EL (cell line): ENCODE data around the gene RASGRP1.
A peak's percentile ranks its signal among the peaks of the same experiment; 100 is the strongest.

Experiments used
- DNase-seq: peaks from one replicate; pipeline ENCODE4 v3.0.0-alpha.2; 2016

RASGRP1 gene

DNA sequence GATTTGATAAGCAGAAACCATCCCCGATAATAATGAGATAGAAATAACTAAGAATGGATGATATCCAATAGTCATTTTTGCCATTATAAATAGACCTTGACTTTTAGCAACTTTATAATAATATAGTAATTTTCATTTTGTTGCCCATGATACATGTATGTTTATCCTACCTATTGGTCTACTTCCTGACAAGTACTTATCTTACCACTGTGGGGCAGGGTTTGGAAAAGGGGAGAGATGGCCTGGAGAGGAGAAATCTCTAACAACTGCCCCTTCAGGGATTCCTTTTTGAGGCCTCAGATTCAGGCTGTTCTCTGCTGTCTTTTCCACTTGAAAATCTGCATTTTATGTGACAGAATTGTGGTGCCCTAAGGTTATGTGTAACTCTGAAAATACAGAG, 68.5 kb downstream of the RASGRP1 start:
- no peak for DNase-seq

DNA sequence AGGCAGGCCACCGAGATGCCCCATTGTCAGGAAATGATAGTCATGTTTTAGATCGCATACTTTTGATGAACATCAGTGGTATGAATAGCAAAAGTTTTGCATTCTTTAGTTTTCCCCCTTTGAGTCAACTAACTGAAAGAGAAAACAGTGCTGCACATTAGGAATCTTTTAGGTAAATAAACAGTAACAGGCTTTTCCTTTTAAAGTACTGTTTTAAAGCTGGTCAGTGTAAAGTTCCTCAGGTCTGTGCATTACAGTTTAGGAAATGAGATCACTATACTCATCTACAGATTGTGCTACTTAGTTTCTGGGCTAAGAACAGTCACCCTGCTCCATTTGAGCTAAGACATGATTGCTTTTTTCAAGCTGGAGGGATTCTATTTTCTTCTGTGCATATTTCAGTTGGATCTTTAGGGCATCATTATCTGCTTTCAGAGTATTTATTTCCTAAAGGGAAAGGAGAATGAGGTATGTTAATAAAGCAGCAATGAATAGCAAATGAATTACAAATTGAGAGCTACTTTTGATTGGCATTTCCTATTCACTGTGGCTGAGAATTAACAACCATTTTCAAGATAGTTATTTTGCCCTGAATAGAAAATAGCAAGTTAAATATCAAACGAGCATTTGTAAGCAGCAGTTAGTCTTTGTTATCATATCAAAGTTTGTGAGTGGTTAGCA, 74.2 kb downstream of the RASGRP1 start:
- DNase-seq = peak; percentile 79

DNA sequence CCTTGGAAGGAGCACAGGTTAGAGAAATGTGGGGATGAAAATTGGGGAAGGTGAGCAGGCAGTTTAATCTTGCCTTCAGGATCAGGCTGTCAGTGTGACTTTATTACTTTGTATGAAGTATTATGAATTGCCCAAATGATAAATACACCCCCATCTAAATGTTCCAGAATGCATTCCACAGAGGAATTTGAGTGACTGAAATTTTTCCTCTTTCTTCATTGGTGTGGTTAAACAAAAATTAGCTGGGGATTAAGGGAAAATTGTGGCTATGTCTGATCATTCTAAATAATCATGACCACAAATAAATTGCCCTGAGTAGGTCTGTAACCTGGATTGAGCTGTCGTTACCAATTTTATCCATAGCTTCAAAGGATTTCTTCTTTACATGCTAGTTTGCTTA, 77.2 kb downstream of the RASGRP1 start:
- DNase-seq = peak; percentile 19

DNA sequence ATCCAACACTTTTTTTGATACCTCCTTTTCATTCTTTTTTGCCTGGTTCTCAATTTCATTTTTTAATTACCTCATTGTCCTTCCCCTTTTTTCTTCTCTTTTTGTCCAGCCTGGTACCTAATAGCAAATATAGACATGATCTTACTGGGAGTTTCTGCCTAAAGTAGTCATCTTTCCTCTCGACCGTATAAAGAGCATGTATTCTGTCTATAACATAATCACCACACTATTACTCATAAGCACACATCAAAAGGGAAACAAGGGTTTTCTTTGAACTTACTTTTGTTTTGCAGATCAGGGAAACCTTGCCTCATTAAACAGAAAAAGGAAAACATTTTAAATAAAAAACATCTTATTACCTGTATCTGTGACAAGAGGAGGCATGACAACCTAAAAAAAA, 77.7 kb downstream of the RASGRP1 start:
- peak; percentile 14 for DNase-seq

DNA sequence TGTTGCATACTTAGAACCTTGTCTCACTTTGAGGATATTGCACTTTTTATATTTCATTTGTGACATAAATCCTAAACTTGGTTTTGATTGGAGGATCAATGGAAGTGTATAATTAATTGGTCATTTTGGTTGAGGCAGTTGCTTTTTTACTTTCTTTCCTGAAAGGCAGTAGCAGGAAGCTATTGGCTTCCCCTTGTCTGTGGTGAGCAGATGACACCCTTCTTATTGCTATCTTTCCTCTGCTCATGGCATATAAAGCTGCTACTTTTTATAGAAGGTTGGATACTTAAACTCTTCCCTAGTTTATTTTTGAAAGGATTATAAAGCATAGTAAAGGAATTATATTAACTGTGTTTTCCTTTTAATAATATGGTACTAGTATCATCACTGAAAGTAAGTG, 82.0 kb downstream of the RASGRP1 start:
- no peak for DNase-seq

DNA sequence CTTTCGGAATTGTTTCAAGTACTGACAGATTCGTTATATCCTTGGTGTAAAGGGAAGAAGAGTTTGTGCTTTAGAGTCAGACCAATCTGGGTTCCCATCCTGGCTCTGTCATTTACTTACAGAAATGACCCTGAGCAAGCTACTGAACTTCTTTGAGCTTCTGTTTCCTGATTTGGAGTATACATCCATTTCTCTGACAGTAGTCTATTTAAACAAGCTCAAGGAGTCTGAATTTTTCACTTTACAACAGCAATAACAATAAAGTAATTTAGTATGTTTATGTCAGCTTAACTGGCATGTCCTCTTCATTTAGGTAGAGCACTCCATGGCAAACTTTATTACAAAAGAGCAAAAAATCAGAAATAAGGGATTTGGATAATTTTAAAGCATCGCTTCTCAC, 82.9 kb downstream of the RASGRP1 start:
- DNase-seq = no peak

DNA sequence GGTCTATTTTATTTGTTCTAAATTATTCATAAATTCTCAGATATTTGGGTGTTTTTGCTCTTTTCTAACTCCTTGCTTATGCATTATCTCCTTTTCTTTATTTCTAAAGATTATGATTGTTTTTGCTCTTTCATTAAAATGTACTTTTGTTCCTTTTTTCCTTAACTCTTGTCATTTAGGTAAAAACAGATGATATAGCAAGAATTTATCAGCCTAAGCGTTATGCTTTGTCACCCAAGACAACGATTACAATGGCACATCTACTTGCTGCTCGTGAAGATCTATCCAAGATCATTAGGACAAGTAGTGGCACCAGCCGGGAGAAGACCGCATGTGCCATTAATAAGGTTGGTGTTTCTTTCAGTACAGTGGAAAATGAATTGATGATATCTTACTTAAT, 83.5 kb downstream of the RASGRP1 start:
- no peak for DNase-seq

DNA sequence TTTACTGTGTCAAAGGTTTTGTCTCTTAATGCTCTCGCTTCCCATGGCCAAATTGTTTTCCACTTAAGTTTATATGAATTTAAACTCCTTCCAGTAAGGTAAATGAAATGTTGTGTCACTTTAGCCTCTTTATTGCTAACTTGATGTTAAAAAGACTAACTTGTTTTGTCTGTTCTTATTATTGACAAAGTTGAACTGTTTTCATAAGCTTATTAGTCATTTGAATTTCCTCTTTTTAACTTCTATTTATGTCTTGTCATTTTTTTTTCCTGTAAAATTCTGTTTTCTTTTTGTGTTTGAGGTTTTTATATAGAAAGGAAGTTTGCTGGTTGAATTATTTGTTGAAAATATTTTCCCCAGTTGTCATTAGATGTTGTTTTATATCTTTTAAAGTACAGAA, 84.9 kb downstream of the RASGRP1 start:
- DNase-seq = no peak

DNA sequence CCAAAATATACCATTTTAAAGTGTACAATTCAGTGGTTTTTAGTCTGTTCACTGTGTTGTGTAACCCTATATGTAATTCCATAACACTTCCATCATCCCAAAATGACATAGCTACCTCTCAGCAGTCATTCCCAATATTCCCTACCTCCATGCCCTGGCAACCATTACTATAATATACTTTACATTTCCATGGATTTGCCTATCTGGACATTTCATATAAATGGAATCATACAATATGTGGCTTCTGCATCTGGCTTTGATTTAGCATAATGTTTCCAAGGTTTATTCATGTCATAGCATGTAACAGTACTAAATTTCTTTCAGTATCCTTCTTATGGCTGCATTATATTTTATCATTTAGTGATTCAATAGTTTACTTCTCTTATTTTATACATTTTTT, 85.3 kb downstream of the RASGRP1 start:
- peak; percentile 24 for DNase-seq

DNA sequence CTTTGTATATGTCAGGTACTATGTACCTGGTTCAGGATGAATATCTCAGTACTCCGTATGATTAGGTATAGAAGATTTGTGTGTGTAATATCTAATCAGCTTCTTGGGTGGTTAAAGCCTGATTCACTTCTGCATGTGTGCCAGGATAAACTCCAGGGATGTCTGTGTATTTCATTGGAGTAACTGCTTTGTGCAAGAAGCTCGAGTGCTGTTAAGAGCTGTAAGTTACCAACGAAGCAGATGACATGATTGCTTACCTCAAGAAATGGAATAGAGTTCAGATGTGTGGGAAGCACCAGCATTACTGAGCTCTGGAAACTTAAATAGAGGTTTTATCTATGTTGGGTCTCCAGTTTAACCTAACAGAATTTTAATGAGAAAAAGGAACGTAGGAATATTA, 87.0 kb downstream of the RASGRP1 start:
- no peak for DNase-seq

DNA sequence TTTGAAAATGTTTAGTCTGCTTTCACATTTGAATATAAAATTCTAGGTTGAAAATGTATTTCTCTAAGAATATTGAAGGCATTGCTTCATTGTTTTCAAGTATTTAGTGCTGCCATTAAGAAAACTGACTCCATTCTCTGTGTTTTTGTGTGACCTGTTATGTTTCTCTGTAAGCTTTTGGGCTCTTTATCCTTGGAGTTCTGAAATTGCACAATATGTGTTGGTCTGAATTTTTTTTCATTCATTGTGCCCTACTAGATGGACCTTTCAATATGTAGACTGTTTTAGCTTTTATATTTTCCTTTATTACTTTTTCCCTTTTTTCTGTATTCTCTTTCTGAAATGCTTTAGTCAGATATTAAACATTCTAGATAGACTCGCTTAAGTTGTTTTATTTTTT, 88.5 kb downstream of the RASGRP1 start:
- DNase-seq = no peak

DNA sequence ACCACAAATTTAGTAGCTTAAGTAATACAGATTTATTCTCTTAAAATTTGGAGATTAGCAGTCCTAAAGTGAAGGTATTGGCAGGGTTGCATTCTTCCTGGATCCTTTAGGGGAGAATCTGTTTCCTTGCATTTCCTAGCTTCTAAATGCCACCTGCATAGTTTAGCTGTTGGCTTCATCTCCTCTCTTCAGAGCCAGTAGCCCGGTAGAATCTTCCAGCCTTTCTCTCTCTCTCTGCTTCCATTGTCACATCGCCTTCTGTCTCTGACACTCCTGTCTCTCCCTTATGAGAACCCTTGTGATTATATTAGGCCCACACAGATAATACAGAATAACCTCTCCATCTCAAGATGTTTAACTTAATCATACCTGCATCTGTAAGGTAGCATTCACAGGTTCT, 89.3 kb downstream of the RASGRP1 start:
- no peak for DNase-seq

DNA sequence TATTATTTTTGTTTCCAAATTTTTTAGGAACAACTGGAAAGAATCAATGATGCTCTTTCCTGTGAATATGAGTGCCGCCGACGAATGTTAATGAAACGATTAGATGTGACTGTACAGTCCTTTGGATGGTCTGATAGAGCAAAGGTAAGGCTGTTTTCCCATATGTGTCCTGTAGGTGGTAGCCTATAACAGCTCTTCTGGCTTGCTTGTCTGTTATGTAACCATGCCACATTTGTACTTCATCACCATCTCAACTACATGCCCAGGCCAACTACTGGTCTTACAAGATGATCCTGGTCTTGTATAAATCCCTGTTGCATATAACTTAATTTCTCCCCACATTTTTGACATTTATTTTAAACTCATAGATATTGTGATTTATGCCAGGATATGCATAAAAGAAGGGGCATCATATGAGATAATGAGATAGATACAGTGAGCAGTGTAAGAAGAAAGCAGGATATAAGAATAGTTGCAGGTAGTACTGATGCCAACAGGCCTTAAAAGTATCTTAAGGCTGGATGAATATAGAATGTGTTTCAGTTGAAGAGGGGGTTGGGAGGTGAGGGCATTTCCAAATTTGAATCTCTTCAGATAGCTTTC, 90.4 kb downstream of the RASGRP1 start:
- DNase-seq = peak; percentile 67

DNA sequence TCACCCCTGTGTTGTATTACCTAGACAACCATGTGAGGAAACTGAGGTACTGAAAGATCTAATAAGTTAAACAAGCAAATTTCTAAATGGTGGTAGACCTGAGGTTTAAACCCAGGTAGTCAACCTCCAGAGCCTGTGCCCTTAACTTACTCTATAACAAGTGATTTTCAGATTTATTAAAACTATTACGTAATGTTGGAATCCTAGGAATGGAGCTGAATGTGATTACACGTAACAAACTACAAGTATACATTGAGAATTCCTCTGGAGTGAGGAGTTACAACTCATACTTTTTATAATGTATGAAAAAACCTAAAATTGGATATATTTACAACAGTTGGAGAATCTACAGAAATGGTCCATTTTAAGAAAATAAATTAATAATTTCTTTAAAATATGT, 92.6 kb downstream of the RASGRP1 start:
- DNase-seq = peak; percentile 28

DNA sequence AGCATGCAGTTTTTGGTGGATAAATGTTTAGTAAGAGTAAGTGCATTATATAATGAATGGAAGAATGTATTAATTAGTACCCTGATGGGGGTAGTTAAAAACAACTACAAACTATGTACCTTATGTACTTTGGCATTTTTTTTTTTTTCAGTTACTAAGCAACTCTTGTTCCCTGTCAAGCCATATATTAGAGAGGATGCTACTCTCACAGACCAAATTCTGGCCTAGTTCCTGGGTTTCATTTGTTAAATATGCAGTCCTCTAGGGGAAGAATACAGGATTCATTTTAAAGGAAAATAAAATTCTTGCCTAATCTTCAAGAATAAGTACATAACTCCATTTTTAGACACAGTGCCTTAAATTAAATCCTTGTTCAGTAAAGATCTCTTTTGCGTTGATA, 93.8 kb downstream of the RASGRP1 start:
- no peak for DNase-seq

DNA sequence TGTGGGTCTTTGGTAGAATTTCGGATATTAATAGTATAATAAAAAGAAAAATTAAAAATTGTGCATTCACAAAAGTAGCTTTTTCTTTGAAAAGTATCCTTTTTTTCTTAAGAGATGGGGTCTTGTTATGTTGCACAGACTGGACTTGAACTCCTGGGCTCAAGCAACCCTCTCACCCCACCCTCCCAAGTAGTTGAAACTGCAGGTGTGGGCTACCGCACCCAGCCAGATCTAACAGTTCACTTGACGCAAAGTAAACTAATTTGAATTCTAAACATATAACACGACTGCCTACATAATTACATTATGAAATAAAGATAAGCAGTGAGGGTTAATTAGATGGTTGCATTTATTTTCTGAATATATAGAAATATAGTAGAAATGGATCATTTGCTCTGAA, 99.9 kb downstream of the RASGRP1 start:
- DNase-seq = no peak

DNA sequence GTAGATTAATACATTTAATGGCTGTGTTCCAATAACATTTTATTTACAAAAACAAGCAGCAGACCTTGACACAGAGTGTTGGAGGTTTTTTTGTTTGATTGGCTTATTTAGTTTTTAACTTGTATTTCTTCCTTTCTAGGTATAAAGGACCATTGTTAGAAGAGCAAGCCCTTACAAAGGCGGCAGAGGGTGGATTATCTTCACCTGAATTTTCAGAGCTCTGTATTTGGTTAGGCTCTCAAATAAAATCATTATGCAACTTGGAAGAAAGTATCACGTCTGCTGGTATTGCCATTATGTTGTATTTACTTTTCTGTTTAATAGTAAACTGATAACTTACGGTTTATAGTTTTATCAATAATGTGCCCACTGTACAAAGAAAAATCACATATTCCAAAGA, 100.7 kb downstream of the RASGRP1 start:
- no peak for DNase-seq

DNA sequence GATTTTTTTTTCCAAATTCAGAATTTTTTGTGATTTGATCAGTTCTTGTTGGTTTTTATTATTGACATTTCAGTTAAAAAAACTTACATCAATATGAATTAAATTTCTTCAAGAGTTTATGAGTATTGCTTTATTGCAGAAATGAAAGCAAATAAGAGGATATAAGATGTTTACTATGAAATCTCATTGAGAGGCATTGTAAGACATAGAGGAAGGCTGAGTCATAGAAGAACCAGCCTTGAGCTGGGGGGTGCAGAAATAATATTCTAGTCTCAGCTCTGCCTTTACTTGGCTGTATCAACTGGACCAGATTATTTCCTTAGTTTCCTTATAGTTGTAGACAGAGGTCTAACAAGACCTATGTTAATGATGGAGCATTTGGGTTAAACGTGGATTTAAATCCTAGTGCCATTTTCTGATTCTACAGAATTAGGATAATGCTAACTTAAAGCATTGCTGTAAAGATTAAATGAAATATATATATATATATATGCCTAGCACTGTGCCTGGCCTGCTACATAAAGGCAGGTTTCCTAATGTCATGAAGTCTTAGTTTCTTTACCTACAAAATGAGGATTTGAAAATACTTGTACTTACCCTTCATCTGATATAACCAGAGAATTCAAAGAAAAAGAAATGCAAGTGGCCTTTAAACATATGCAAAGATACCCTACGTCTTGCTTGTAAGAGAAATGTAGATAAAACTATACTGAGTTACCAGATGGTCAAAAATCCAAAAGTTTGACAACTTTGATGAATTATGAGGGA, 103.4 kb downstream of the RASGRP1 start:
- DNase-seq = peak; percentile 38

DNA sequence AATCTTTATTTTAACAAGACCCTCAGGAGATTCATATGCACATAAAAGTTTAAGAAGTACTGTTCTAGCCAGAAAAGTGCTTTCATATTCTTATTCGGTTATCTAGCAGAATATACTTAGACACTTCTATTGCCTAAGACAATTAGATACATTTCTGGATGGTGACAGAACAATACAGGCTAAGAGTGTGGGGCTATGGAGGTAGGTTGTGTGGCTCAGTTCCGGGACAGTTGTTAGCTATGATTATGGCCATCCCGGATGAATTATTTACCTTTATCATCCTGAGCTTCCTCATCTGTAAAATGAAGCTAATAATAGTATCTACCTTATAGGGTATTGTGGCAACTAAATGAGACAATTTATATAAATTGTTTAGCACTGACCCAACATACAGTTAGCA, 104.1 kb downstream of the RASGRP1 start:
- no peak for DNase-seq

DNA sequence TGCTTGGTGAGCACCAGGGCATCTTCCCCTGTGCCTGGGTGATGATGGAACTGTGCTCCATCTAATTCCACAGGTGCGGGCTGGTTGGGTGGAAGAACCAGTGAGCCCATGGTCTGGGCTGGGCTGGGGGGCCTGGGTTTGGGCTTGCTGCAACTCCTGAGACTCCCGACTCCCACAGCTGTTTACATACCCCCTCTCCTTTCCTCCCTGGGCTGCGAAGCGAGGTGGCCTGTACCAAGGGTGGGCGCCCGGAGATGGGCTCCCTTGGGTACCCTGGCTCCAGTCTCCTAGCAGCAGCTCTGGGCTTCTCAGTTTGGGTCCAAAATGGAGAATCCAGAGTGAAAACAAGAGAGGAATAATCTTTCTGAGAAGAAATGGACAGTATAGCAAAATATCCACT, 105.1 kb downstream of the RASGRP1 start:
- no peak for DNase-seq

DNA sequence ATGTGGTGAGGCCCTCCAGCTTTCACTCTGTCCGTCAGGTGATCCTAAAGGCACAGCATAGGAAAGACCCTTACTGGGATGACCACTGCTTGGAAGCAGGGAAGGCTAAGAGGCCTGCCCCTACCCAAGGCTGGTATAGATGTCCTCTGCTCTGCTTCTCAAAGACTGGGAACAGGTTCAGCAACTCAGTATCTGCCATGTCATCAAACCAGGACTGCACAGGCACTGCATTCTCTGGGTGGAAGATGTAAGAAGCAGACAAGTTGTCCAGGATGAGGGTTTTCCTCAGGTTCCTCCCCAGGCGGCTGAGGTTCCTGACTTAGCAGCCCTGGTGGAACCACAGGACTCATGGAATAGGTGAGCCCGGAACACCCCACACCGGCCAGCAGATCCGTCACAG, 106.0 kb downstream of the RASGRP1 start:
- no peak for DNase-seq

DNA sequence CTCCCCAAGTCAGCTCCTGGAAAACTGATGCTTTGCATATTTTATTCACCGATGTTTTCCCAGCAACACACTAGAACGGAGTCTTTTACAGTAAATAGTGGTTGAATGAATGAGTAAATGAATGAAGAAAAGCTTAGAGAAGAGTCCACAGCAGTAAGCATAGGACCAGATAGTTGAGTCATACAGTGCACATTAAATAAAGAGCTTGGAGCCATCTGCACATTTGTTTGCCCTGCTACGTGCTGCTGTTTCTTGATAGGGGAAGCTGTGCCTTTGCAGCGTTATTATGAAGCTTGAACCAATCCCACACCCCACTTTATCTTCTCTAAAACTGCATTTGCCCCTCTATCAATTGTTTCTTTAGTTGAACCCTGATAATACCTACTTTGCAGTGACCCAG, 109.5 kb downstream of the RASGRP1 start:
- DNase-seq = peak; percentile 19

DNA sequence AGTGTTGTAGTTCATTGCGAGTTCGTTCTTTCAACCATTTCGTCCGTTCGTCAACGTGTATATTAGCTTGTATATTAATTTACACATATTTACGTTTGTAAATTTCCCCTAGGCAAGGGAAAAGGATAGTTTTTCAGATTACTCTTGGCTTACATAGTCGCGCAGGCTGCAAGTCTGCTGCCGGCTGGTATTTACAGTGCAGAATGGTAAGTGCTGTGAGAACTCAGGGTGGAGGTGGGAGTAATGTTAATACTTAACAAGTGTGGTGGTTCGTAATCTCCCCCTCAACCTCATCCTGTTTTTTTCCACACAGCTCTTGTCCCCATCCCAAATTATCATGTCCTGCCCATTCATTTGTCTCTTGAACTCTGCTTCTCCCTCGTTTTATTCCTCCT, 109.9 kb downstream of the RASGRP1 start:
- DNase-seq = no peak

DNA sequence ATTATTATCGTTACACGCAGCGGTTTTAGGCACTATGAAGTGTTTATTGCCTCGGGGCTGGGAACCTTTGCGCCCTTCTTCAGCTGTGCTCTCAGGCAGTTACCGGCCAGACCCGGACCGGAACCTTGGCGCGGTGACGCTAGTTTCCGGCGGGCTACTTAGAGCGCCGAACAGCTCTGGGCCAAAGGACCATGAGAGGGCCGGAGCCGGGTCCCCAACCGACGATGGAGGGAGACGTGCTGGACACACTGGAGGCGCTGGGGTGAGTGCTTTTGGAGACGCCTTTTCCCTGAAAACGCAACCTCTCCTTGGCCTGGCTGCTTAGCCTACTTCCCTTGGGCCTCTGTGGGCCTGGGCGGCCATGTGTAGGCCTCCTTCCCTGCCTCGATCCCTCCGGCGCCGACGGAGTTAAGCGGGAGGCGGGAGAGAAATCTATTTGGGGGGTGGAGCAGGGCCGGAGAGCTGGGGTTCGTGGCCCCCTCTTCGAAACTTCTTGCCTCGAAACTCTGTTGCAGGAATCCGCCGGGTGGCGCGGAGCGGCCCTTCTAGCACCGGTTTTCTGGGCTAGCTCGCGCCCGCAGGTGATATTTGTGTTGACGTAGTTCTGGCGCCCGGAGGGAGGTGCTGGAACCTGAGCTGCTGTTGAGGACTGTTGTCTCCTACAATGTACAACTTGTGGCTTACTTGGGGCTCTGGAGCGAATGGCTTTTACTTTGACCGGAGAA, 110.5 kb downstream of the RASGRP1 start, which contains the start of gene FAM98B:
Gene FAM98B, plus strand, starts transcription at position 157 of the 725 bp plus-strand sequence. Its CDS starts 35 bp downstream, at position 192.
- DNase-seq = peak; percentile 88
